ENCODE measurements around the gene TMEM236.

DNA sequence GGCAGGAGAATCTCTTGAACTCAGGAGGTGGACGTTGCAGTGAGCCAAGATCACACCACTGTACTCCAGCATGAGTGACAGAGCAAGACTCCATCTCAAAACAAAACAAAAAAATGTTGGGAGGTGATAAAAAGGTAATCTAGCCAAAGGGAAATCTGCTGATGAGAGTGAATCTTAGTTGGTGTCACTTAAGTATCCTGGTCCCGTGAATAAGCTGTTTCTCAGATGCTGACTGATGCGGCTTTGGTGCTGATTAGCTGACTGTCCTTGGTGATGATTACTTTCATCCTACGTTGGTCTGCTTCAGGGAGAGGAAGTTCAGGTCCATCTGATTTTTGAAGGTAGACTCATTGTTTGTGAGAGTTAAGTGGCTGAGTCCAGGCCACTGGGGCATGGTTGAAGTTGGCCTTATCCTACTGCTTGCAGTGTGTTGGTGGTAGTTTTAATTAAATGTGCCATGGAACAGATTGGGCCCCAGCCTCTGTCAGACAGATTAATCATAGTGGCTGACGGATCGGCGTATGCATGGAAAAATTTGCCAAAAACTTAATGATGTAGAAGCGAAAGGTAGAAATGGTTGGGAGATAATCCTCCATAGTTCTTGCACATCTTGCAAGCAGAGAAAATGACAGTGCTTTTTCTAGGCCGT, 17.4 kb upstream of the TMEM236 start:
- no peak for TF ChIP-seq CTCF (IDR thresholded peaks at IDR 0.05)
- TF ChIP-seq POLR2AphosphoS5 (IDR thresholded peaks at IDR 0.05): no peak
